ENCODE measurements around the gene ATP13A2. TPM values are rescaled to one million over a fixed set of nuclear protein-coding genes. Genes with fewer than 3 reads are reported as not detected.
"Not testable (repeated sequence)": the region's sequence is repeated elsewhere in the genome, so short reads cannot be mapped to it uniquely, and the experiment has no call there.

The ATP13A2 gene
- polyA plus RNA-seq, 1 of the 3 experiments (the other 2 are of a cell fraction), result 29.3 TPM

GRCh38 chr1:16945512-16945911 lies 66.2 kb downstream of the ATP13A2 start:
- CTCF ChIA-PET, result interaction anchor here (1.7 kb wide), 1 partner anchor 325 kb away, joined by 8 read pairs; no protein-coding TSS in a partner anchor
- H3K27me3 ChIP-seq (ENCODE audit: insufficient read depth); H3K36me3 ChIP-seq (replicated peaks in 1 of 2; ENCODE audit: control insufficient read depth in 1 of 2, insufficient read depth in 2 of 2, low read length in 1 of 2); H3K27ac ChIP-seq (ENCODE audit: low read depth in 2 of 2, low read length in 1 of 2); DNase-seq; H3K4me2 ChIP-seq; POLR2A ChIA-PET; H3K9me3 ChIP-seq; H3F3A ChIP-seq (replicated peaks; ENCODE audit: insufficient read depth); H2AFZ ChIP-seq (ENCODE audit: low read depth); H3K9me2 ChIP-seq; H3K4me3 ChIP-seq (ENCODE audit: low read depth in 2 of 2, low read length in 1 of 2); H3K9ac ChIP-seq; H3K4me1 ChIP-seq (ENCODE audit: control insufficient read depth in 1 of 2, insufficient read depth in 2 of 2, low read depth in 1 of 2, low read length in 1 of 2); H4K20me1 ChIP-seq (ENCODE audit: insufficient read depth); H3K79me2 ChIP-seq (ENCODE audit: insufficient read depth): not testable (repeated sequence)
- WGBS (ENCODE audit: low lambda C conversion rate), result 71% methylated on average over 1 of the region's 9 CpGs

DNA sequence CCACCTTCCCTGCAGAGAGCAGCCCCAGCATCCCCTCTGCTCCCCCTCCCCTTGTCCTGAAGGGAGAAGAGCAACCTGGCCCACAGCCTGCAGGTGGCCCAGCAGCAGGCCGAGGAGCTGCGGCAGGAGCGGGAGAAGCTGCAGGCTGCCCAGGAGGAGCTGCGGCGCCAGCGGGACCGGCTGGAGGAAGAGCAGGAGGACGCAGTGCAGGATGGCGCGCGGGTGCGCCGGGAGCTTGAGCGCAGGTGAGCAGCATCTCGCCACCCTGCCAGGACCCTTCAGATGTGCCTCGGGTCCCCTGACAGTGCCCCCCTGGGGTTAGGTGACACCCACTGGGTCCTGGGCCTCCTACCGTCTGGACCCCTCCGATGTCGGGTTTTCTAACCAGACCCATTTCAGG lies 67.7 kb downstream of the ATP13A2 start:
- Histone ChIP-seq H2AFZ (ENCODE audit: low read depth) (no peak overlapping the region), H4K20me1 (ENCODE audit: insufficient read depth) (no peaks in the 10 kb centered on the region), H3K9ac (no peak overlapping the region), H3K27ac (ENCODE audit: low read depth in 2 of 2, low read length in 1 of 2) (no peak overlapping the region), H3K36me3 (replicated peaks in 1 of 2; ENCODE audit: control insufficient read depth in 1 of 2, insufficient read depth in 2 of 2, low read length in 1 of 2) (peaks cover 0 to 9% of the 10 kb centered on the region in 2 experiments), H3F3A (replicated peaks; ENCODE audit: insufficient read depth) (no peaks in the 10 kb centered on the region), H3K79me2 (ENCODE audit: insufficient read depth) (no peaks in the 10 kb centered on the region), H3K4me1 (ENCODE audit: control insufficient read depth in 1 of 2, insufficient read depth in 2 of 2, low read depth in 1 of 2, low read length in 1 of 2) (no peaks in the 10 kb centered on the region), H3K4me2 (no peak overlapping the region), H3K9me2 (no peaks in the 10 kb centered on the region), H3K9me3 (no peaks in the 10 kb centered on the region), H3K27me3 (ENCODE audit: insufficient read depth) (no peaks in the 10 kb centered on the region), H3K4me3 (ENCODE audit: low read depth in 2 of 2, low read length in 1 of 2) (no peak overlapping the region)
- no peak for DNase-seq
- POLR2A ChIA-PET, result interaction anchor here (0.9 kb wide), 1 partner anchor 39 kb away, joined by 3 read pairs; no protein-coding TSS in a partner anchor
- CTCF ChIA-PET, result interaction anchor here (1.5 kb wide), 1 partner anchor 323 kb away, joined by 6 read pairs; no protein-coding TSS in a partner anchor
- TF ChIP-seq, protein P1, sequence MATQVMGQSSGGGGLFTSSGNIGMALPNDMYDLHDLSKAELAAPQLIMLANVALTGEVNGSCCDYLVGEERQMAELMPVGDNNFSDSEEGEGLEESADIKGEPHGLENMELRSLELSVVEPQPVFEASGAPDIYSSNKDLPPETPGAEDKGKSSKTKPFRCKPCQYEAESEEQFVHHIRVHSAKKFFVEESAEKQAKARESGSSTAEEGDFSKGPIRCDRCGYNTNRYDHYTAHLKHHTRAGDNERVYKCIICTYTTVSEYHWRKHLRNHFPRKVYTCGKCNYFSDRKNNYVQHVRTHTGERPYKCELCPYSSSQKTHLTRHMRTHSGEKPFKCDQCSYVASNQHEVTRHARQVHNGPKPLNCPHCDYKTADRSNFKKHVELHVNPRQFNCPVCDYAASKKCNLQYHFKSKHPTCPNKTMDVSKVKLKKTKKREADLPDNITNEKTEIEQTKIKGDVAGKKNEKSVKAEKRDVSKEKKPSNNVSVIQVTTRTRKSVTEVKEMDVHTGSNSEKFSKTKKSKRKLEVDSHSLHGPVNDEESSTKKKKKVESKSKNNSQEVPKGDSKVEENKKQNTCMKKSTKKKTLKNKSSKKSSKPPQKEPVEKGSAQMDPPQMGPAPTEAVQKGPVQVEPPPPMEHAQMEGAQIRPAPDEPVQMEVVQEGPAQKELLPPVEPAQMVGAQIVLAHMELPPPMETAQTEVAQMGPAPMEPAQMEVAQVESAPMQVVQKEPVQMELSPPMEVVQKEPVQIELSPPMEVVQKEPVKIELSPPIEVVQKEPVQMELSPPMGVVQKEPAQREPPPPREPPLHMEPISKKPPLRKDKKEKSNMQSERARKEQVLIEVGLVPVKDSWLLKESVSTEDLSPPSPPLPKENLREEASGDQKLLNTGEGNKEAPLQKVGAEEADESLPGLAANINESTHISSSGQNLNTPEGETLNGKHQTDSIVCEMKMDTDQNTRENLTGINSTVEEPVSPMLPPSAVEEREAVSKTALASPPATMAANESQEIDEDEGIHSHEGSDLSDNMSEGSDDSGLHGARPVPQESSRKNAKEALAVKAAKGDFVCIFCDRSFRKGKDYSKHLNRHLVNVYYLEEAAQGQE (IDR thresholded peaks at IDR 0.05; ENCODE audit: low read depth, low read length), result no peak
- TF ChIP-seq TAF1 (IDR thresholded peaks at IDR 0.05; ENCODE audit: borderline replicate concordance, low read depth, low read length) (no peak), FOSL2 (IDR thresholded peaks at IDR 0.05; ENCODE audit: borderline replicate concordance, low read depth) (no peak), TCF12 (IDR thresholded peaks at IDR 0.05) (no peak), SMC3 (IDR thresholded peaks at IDR 0.05; ENCODE audit: low read depth, low read length) (no peak)
- 93% methylated on average over 19 of the region's 19 CpGs for WGBS (ENCODE audit: low lambda C conversion rate)

DNA sequence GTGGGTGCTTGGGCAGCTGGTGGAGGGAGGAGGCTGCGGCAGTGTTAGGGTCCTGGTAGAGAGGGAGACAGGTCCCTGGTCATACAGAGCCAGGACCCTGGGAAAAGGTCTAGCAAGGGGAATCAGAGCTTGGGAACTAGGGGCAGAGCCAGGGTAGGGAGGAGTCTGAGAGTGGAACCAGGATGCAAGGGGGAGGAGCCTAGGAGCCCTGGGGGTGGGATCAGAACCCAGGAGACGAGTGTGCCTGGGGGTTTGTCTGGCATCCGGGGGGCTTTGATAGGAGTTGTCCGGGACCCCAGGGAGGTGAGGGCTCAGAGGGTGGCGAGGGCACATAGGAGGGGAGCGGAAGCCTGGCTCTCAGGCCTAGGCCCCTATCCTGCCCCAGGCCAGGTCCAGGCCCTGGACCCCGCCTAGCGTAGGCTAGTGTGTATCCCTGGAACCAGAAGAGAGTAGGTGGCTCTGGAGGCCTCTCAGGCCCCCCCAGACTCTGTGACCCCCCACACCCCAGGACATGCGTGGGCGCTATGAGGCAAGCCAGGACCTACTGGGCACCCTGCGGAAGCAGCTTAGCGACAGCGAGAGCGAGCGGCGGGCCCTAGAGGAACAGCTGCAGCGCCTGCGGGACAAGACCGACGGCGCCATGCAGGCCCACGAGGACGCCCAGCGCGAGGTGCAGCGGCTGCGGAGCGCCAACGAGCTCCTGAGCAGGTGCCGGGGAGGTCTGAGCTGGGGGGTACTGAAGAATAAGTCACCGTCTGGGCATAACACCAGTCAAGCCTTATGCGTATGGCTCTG lies 72.1 kb downstream of the ATP13A2 start:
- H2AFZ ChIP-seq (ENCODE audit: low read depth); DNase-seq; POLR2A ChIA-PET; H4K20me1 ChIP-seq (ENCODE audit: insufficient read depth); H3K27me3 ChIP-seq (ENCODE audit: insufficient read depth); H3K9ac ChIP-seq; H3K9me2 ChIP-seq; H3K27ac ChIP-seq (ENCODE audit: low read depth in 2 of 2, low read length in 1 of 2); H3K4me1 ChIP-seq (ENCODE audit: control insufficient read depth in 1 of 2, insufficient read depth in 2 of 2, low read depth in 1 of 2, low read length in 1 of 2); H3K4me2 ChIP-seq; H3K9me3 ChIP-seq; H3F3A ChIP-seq (replicated peaks; ENCODE audit: insufficient read depth); H3K4me3 ChIP-seq (ENCODE audit: low read depth in 2 of 2, low read length in 1 of 2); H3K79me2 ChIP-seq (ENCODE audit: insufficient read depth); H3K36me3 ChIP-seq (replicated peaks in 1 of 2; ENCODE audit: control insufficient read depth in 1 of 2, insufficient read depth in 2 of 2, low read length in 1 of 2): not testable (repeated sequence)
- CTCF ChIA-PET, result interaction anchor here (0.6 to 1.6 kb wide), 8 partner anchors 8 to 333 kb away, joined by 3 to 4 read pairs (median 3); partner anchors contain the start of gene CROCC
- WGBS (ENCODE audit: low lambda C conversion rate), result 96% methylated on average over 32 of the region's 32 CpGs
